HG03135 (cell line): ENCODE results near the gene MTUS2.

ENCODE experiments used
- ATAC-seq: cut with Tn5 transposase; IDR thresholded peaks from one replicate; pipeline ENCODE4 v1.9.1; 2021; ENCODE audit warnings: mild to moderate bottlenecking, moderate library complexity; ENCODE audit not compliant: unreplicated experiment

Gene MTUS2

DNA sequence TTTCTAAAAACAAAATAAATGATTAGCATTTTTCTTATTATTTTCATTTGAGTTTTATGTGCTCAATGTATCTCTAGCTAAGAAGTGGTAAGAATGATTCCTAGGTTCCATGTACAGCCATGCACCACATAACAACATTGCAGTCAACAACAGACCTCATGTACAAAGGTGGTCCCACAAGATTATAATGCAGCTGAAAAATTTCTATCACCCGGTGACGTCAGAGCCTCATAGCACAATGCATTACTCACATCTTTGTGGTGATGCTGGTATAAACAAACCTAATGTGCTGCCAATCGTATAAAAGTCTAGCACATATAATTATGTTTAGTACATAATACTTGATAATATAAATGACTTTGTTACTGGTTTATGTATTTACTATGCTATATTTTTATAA is 654.9 kb downstream of the MTUS2 start:
- no peak for ATAC-seq

DNA sequence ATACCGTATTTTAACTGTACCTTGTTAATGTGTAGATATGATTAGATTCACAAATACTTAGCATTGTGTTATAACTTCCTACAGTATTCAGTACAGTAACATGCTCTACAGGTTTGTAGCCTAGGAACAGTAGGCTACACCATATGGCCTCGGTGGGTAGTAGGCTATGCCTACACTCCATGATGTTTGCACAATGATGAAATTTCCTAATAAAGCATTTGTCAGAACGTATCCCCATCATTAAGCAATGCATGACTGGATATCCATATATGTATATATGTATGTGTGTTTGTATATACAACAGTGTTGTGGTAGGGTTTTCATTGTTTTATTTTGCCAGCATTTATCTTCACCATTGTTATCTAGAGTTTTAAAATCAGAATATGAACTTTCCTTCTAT is 655.9 kb downstream of the MTUS2 start:
- ATAC-seq: no peak

DNA sequence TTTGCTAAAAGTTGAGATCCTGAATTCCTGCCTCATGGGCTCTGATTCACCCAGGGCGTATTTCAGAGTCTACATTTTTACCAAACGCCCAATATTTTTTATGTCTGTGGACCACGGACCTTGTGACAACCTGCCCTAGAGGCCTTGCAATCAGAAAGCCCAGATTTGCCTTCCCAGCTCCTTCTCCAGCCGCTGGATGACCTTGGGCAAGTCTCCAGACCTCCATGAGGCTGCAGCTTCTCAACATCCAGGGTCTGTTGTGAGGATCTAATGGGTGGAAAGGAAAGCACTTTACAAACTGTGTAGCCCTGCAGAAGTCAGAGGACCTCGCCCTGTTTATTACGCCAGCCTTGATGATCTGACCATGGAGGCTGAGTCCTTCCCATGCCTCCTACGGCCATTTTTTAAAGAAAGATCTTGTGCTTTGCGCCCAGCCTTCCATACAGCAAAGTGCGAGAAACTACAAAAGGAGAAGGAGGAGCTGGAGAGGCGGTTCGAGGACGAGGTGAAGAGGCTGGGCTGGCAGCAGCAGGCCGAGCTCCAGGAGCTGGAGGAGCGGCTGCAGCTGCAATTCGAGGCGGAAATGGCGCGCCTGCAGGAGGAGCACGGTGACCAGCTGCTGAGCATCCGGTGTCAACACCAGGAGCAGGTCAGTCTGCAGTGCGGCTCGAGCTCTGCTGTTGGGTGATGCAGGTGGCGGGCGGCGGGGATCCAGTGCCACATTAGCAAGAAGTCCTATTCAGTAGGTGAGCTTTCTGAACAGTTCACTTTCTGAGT is 659.8 kb downstream of the MTUS2 start:
- ATAC-seq: no peak

GRCh38 chr13:29480893-29481525 is 660.9 kb downstream of the MTUS2 start:
- no peak for ATAC-seq

GRCh38 chr13:29481603-29482002 is 661.5 kb downstream of the MTUS2 start:
- ATAC-seq: no peak

DNA sequence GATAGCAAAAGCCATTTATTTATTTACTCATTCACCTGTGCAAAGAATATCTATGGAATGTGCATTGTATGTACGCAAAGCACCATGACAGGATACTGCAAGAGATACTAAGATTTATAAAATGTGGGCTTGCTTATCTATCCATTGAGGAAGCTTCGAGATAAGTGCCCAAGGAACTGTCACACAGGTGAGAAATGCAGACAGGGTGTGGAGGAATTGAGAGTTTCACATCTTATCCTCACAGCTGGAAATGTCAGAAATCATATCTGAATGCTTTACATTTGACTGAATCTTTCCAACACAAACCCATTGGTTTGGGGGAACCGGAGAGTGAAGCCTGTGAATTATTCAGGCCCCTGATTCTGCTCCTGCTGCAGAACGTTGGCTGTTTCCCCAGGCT is 662.4 kb downstream of the MTUS2 start:
- no peak for ATAC-seq

- no peak for ATAC-seq
These were observed 663.1 kb downstream of the MTUS2 start for GRCh38 chr13:29483211-29483610.

- ATAC-seq: no peak
These were observed 663.5 kb downstream of the MTUS2 start for GRCh38 chr13:29483623-29484022.

GRCh38 chr13:29484236-29484635 is 664.1 kb downstream of the MTUS2 start:
- no peak for ATAC-seq

DNA sequence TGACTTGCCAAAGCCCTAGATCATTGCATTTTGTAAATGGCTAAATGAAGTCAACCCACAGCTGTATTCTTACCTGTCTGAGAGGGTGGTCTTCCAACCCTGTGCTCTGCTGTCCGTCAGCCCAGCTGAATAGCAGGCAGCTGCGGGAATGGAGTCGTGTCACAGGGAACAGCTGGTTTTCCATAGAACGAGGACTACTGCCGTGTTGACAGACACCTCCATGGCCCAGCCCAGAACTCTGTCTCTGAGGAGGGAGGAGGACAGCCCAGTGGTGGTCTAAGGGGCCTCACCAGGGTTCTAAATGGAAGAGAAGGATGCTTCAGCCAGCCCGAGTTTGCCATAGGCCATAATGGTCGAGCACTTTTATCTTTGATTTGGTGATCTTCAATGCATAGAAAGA is 664.7 kb downstream of the MTUS2 start:
- ATAC-seq: no peak

DNA sequence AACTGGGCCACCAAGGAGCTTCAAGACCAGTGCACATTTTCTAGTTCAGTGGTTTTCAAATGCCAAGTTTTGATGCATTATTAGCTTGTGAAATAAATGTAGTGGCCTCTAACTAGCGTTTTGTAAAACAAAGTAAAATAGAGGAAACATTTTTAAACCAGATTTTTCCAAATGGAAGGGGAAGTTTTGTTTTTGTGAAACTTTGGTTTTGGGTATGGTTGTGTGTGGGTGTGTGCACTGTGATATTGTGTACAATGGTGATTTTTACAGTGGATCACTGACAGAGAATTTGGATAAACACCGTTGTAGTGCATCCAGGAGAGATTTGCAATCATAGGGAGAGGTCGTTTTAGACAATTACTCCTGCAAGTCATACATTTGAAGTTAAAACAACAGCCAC is 666.4 kb downstream of the MTUS2 start:
- ATAC-seq: no peak

- ATAC-seq: no peak
These were observed 667.6 kb downstream of the MTUS2 start for GRCh38 chr13:29487466-29488454.

GRCh38 chr13:29489650-29490560 is 669.8 kb downstream of the MTUS2 start:
- ATAC-seq: no peak

DNA sequence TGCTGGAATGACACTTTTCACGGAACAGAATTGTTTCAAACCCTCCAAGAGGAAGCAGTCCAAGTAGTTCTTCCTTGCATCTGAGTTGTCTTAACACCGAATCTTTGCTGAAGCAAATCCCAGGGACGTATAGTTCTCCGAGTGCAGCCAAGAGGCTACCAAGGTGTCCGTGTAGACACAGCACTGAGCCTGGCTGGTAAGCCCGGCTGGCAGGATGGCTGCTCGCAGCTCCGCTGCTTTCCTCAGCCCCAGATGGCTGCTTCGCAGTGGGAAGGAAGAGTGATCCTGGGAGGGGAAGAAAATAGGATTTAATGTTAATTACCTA is 670.4 kb downstream of the MTUS2 start:
- ATAC-seq: no peak

GRCh38 chr13:29491248-29491647 is 671.1 kb downstream of the MTUS2 start:
- ATAC-seq: no peak

DNA sequence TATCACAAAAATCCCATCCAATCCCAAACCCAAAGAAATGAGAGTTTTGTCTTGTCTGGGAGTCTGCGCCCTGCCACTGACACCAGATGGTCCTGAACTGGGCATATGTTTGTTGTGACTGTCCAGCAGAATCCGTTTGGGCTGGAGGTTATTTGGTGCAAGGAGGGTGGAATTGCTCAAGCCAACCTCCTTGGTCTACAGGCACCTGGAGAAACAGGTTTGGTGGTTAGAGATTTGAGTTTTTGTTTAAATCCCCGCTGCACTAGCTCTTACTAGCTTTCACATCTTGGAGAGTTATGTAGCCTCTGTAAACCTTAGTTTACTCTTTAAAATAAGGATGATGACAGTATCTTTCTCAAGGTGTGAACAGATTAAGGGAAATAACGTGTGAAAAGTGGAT is 673.7 kb downstream of the MTUS2 start:
- ATAC-seq: no peak

- no peak for ATAC-seq
These were observed 674.4 kb downstream of the MTUS2 start for GRCh38 chr13:29494520-29494919.

DNA sequence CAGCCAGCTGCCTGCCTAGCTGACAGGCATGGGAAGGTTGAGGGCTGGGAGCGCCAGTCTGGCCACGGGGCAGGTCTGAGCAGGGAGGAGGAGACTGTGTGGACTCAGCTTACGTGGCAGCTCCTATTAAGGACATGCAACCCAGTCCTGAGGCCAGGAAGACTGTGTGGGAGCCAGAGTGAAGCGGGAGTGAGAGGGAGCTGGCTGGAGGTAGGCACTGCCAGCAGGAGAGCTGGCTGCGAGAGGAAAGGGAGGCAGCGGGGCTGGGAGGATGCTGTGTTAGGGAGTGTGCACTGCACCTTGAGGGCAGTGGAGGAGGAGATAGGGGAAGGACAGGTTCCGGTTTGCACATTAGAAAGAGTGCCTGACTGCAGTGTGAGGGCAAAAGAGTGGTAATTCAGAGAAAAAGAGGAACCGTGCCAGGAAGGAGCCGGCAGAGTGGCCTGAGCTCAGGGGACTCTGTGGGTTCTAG is 676.1 kb downstream of the MTUS2 start:
- no peak for ATAC-seq

GRCh38 chr13:29497137-29497654 is 677.1 kb downstream of the MTUS2 start:
- no peak for ATAC-seq

- no peak for ATAC-seq
These were observed 678.4 kb downstream of the MTUS2 start for GRCh38 chr13:29498426-29499040.
